Fibroblast of pulmonary artery (primary cell): ENCODE results near the gene MRPL34.

Experiments
- DNase-seq: peaks from one replicate; pipeline ENCODE4 v3.0.0-alpha.2; 2010; ENCODE audit warnings: low read depth
- H3K4me3 ChIP-seq: replicated peaks from 2 replicates; pipeline ENCODE4 v1.5.1; 2011; ENCODE audit warnings: low read depth, mild to moderate bottlenecking, control low read depth, low read length, moderate library complexity
- TF ChIP-seq, protein P1 (sequence below): IDR thresholded peaks from 2 replicates; pipeline ENCODE4 v1.5.1; 2011; ENCODE audit warnings: mild to moderate bottlenecking, control low read depth, low read length, inconsistent platforms; ENCODE audit errors: missing control alignments

The MRPL34 gene

DNA sequence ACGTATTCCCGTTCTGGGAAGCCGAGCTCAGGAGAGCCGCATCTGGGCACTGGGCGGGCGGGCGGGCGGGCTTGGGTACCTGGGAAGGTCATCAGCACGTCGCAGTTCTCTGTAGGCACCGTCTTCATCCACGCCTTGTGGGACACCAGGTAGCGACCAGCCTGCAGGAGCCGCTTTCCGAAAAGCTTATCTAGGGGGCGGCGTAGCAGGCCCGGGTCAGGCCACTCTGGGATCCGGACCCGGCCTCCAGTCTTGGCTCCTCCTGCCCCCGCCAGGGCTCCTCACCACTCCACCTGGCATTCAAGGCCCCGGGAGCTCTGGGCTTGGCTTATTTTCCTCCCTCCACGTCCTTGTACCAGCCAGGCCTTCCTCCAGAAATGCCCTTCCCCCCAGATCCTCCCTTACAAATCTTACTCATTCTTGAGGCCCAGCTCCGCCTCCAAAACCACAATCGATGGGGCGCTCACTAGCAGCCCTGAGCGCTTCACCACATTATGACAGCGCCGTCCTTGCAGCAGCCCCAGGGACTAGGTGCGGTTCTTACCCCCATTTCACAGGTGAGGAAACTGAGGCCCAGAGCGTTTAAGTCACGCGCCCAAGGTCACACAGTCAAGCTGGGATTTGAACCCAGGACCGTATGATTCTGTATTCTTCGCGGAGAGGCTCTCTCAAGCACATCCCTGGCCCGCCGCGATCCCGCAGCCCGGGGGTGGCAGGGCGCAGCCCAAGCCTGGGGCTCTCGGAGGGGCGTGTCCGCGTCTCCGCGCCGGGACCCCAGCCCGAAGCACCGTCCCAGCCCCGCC, 28.1 kb downstream of the MRPL34 start:
- H3K4me3 ChIP-seq, result peak overlapping the region; percentile 60
- TF ChIP-seq, protein P1, sequence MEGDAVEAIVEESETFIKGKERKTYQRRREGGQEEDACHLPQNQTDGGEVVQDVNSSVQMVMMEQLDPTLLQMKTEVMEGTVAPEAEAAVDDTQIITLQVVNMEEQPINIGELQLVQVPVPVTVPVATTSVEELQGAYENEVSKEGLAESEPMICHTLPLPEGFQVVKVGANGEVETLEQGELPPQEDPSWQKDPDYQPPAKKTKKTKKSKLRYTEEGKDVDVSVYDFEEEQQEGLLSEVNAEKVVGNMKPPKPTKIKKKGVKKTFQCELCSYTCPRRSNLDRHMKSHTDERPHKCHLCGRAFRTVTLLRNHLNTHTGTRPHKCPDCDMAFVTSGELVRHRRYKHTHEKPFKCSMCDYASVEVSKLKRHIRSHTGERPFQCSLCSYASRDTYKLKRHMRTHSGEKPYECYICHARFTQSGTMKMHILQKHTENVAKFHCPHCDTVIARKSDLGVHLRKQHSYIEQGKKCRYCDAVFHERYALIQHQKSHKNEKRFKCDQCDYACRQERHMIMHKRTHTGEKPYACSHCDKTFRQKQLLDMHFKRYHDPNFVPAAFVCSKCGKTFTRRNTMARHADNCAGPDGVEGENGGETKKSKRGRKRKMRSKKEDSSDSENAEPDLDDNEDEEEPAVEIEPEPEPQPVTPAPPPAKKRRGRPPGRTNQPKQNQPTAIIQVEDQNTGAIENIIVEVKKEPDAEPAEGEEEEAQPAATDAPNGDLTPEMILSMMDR, result no peak
- DNase-seq, result peak; percentile 64

DNA sequence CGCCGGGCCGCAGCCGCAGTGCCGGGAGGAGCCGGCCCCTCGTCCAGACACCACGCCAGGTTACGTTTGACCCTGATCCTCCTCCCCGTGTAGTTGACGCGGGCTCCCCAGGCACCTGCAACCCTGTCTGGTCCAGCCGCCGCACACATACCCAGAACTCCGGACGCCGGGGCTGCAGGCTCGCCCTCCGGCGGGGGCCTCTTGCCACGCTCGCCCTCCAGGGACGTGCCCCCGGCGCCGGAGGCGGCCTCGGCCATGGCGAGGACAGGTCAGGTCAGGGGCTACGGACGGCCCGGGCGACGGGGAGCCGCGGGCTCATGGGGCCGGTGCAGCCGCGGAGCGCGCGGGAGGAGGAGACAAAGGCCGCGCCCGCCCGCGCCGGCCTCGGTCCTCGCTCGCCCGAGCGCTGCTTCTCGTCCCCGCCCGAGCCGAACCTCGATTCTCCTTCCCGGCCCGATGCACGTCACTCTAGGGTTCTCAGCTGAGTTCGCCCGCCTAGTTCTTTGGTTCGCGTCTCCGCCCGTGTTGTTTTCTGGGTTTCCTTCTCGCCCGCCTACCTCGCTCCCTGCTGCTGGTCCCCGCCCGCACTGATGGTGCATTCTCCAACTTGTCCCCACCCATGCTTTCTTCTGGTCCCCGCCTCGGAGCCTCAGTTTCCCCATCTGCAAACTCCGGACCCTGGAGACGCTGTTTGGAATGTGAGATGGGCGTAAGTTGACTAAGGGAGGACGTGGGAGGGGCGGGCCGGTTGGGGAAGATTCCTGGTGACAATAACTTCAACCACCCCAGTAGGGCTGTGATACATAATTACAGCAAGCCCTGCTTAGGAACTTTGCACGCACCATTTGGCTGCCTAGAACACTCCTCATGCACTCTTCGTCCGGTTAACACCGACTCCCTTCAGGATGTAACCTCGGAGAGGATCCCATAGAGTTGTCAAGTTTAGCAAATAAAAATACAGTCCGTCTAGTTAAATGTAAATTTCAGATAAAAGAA, 29.0 kb downstream of the MRPL34 start, which contains the start of gene ANO8:
Gene ANO8 (minus strand): TSS at position 442 of the 996 bp plus-strand sequence. CDS start 185 bp downstream, at position 257.
- peak; percentile 99 for DNase-seq
- TF ChIP-seq, protein P1, result no peak
- H3K4me3 ChIP-seq, result peak within 1 kb of the TSS; percentile 60

DNA sequence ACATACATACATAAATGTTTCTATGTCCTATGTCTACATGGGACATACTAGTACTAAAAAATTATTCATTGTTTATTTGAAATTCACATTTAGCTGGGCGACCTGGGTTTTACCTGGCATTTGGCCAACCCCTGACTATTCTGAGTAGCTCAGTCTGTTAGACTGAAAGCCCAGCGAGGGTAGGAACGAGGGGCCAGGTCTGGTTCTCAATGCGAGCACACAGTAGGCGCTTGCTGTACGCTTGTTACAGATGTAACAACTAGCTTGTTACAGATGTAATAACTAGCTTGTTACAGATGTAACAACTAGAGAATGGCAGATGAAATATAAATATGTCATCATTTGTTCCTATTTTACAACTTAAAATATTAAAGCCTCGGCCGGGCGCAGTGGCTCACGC, 29.9 kb downstream of the MRPL34 start:
- TF ChIP-seq, protein P1, result no peak
- DNase-seq, result no peak
- no peak overlapping the region for H3K4me3 ChIP-seq

DNA sequence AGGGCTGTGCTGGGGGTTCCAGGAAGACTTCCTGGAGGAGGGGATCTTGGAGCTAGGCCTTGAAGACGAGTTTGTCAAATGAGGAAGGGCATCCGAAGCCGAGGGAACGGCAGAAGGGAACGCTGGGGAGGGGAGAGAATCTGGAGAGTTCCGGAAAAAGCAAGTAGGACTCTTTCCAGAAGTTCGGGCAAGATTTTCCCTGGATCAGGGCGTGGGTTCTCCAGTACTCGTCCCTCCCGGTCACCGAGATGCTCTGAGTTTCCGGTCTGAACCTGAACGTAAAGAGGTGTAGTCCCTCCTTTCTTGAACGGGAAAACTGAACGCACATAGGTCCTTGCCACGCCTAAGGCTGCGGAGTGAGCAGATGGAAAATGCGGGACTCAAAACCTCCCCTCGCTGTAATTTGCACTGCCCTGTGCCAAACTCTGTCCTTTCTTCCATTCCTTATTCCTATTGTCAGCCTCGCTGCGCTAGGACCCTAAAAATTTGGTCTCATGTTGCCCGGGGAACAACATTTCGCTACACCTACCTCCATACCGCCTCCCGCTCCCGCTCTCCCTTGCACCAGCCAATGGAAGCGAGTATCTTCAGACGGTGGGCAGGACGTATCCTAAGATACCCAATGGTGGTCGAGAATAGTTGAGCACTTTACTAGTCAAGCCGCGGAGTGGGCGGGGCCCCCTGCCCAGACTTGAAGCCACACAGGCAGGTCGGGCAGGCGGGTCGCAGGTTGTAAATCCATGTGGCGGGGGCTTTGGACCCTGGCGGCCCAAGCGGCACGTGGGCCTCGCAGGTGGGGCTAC, 31.4 kb downstream of the MRPL34 start, which contains the start of gene GTPBP3:
Gene GTPBP3 (plus strand): TSS at position 682 of the 803 bp plus-strand sequence. CDS start 59 bp downstream, at position 741.
- DNase-seq, result peak; percentile 99
- peak within 1 kb of the TSS; percentile 95 for H3K4me3 ChIP-seq
- TF ChIP-seq, protein P1, result no peak

DNA sequence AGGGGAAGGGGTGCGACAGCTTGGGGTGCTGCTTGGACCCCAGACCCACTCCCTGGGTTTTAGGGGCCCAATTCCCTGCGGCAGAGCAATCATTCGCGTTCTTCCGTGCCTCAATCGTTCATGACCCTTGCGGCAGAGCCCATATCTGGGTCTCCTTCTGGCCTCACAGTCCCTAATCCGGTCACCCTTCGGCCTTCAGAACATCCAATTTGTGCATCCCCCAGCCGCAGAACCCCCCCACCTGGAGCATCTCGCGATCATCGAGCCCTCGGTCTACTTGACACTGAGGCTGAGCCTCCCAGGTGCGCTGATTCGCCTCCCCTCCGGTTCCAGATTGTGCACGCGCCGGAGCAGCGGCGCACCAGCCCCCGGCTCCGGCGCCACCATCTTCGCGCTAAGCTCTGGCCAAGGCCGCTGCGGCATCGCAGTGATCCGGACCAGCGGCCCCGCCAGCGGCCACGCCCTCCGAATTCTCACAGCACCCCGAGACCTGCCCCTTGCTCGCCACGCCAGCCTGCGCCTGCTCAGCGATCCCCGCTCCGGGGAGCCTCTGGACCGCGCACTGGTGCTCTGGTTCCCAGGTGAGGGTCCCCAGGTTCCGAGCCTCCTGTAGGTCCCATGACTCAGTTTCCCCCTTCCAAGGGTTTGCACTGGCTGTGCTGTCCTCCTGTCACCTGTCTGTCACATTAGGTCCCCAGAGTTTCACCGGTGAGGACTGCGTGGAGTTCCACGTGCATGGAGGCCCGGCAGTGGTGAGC, 32.2 kb downstream of the MRPL34 start:
- TF ChIP-seq, protein P1, result no peak
- DNase-seq, result no peak
- H3K4me3 ChIP-seq, result peak overlapping the region; percentile 95
